GM23338 (cell line): Measurements from ENCODE around the gene PRKAA2. TPM values are rescaled to one million over a fixed set of nuclear protein-coding genes. Genes with fewer than 3 reads are reported as not detected.

Experiments used
- ATAC-seq: fragments of 200-7000 bp; cut with Tn5 transposase; 3 replicates; pipeline ENCODE4 v1.9.1; 2020
- DNase-seq: peaks from one replicate; pipeline ENCODE4 v3.0.0-alpha.2; 2015; ENCODE audit warnings: low spot score
- H2AFZ ChIP-seq: fragments of 200-600 bp; sonication (generic); 2 replicates; pipeline ENCODE4 v1.8.0; 2016; ENCODE audit warnings: antibody characterized with exemption, mild to moderate bottlenecking, moderate library complexity
- H3F3A ChIP-seq: fragments of 200-600 bp; sonication (generic); replicated peaks from 2 replicates; pipeline ENCODE4 v1.8.0; 2017; ENCODE audit warnings: antibody characterized with exemption, mixed run types, low read depth
- H3K27ac ChIP-seq: fragments of 200-600 bp; sonication (generic); 2 replicates; pipeline ENCODE4 v1.6.1; 2016; ENCODE audit warnings: low read depth
- H3K27me3 ChIP-seq: fragments of 200-600 bp; sonication (generic); 2 replicates; pipeline ENCODE4 v1.8.0; 2016; ENCODE audit warnings: mild to moderate bottlenecking, mixed run types, moderate library complexity; ENCODE audit not compliant: insufficient read depth
- H3K36me3 ChIP-seq: fragments of 200-600 bp; sonication (generic); 2 replicates; pipeline ENCODE4 v1.8.0; 2016; ENCODE audit warnings: mild to moderate bottlenecking; ENCODE audit not compliant: insufficient read depth
- H3K4me1 ChIP-seq: fragments of 200-600 bp; sonication (generic); 2 replicates; pipeline ENCODE4 v1.8.0; 2016; ENCODE audit warnings: mild to moderate bottlenecking, moderate library complexity; ENCODE audit not compliant: insufficient read depth
- H3K4me2 ChIP-seq: fragments of 200-600 bp; sonication (generic); 2 replicates; pipeline ENCODE4 v1.7.1; 2017; ENCODE audit warnings: mixed run types
- H3K4me3 ChIP-seq: fragments of 200-600 bp; sonication (generic); 2 replicates; pipeline ENCODE4 v1.6.1; 2016; ENCODE audit warnings: mixed run types
- H3K79me2 ChIP-seq: fragments of 200-600 bp; sonication (generic); replicated peaks from 2 replicates; pipeline ENCODE4 v1.8.0; 2017; ENCODE audit warnings: mild to moderate bottlenecking; ENCODE audit not compliant: insufficient read depth
- H3K9me2 ChIP-seq: fragments of 200-600 bp; sonication (generic); 2 replicates; pipeline ENCODE4 v1.8.0; 2017; ENCODE audit not compliant: insufficient read depth
- H4K20me1 ChIP-seq: fragments of 200-600 bp; sonication (generic); replicated peaks from 2 replicates; pipeline ENCODE4 v1.8.0; 2017; ENCODE audit warnings: mild to moderate bottlenecking; ENCODE audit not compliant: insufficient read depth
- H3K27ac Mint-ChIP-seq: 2 replicates; pipeline ENCODE4 v1.8.0; 2020; ENCODE audit warnings: inconsistent platforms, mild to moderate bottlenecking, moderate library complexity, mixed read lengths
- H3K27me3 Mint-ChIP-seq: 3 replicates; pipeline ENCODE4 v1.8.0; 2022; ENCODE audit warnings: low read depth, mild to moderate bottlenecking, moderate library complexity, mixed read lengths, inconsistent platforms; ENCODE audit not compliant: insufficient read depth, poor library complexity
- H3K36me3 Mint-ChIP-seq: 3 replicates; pipeline ENCODE4 v1.8.0; 2021; ENCODE audit warnings: low read depth, mild to moderate bottlenecking, inconsistent platforms, moderate library complexity, mixed read lengths
- H3K4me1 Mint-ChIP-seq: 3 replicates; pipeline ENCODE4 v1.8.0; 2020; ENCODE audit warnings: mild to moderate bottlenecking, inconsistent platforms, mixed read lengths
- H3K4me3 Mint-ChIP-seq: 3 replicates; pipeline ENCODE4 v1.8.0; 2021; ENCODE audit warnings: moderate library complexity, mild to moderate bottlenecking, inconsistent platforms, mixed read lengths
- H3K9me3 Mint-ChIP-seq: 3 replicates; pipeline ENCODE4 v1.8.0; 2020; ENCODE audit warnings: moderate library complexity, mild to moderate bottlenecking, inconsistent platforms, mixed read lengths
- CREB1 ChIP-seq: fragments of 250-450 bp; sonication (Bioruptor Pico); IDR thresholded peaks from 2 replicates; pipeline ENCODE4 v1.5.0; 2020; ENCODE audit warnings: low read depth, mild to moderate bottlenecking, moderate library complexity
- CTCF ChIP-seq, 2 experiments: fragments of 200-600 bp in 1 of 2; sonication (generic) in 1 of 2; conservative IDR thresholded peaks; 2 replicates each; pipeline versions ENCODE4 v1.5.1 to v1.6.1; 2016 to 2017; ENCODE audit warnings: antibody characterized with exemption in 2 of 2, low read depth in 2 of 2, mild to moderate bottlenecking in 2 of 2, moderate library complexity in 1 of 2
- ETS1 ChIP-seq: IDR thresholded peaks from 2 replicates; pipeline ENCODE4 v1.6.1; 2016; ENCODE audit warnings: antibody characterized with exemption
- EZH2 ChIP-seq: fragments of 200-600 bp; sonication (generic); IDR thresholded peaks from one replicate; pipeline ENCODE4 v1.8.0; 2017; ENCODE audit warnings: antibody characterized with exemption, mild to moderate bottlenecking, low read depth; ENCODE audit not compliant: unreplicated experiment
- EZH2phosphoT487 ChIP-seq: fragments of 200-600 bp; sonication (generic); IDR thresholded peaks from one replicate; pipeline ENCODE4 v1.8.1; 2018; ENCODE audit warnings: antibody characterized with exemption; ENCODE audit not compliant: unreplicated experiment
- JUNB ChIP-seq: IDR thresholded peaks from one replicate; pipeline ENCODE4 v1.6.1; 2016; ENCODE audit warnings: antibody characterized with exemption; ENCODE audit not compliant: unreplicated experiment
- NANOG ChIP-seq: IDR thresholded peaks from 2 replicates; pipeline ENCODE4 v1.6.1; 2016; ENCODE audit warnings: antibody characterized with exemption, borderline replicate concordance
- POLR2AphosphoS5 ChIP-seq: IDR thresholded peaks from 2 replicates; pipeline ENCODE4 v1.6.1; 2016; ENCODE audit warnings: antibody characterized with exemption, low read depth
- REST ChIP-seq: IDR thresholded peaks from one replicate; pipeline ENCODE4 v1.6.1; 2018; ENCODE audit warnings: antibody characterized with exemption; ENCODE audit not compliant: unreplicated experiment
- STAT1 ChIP-seq: IDR thresholded peaks from one replicate; pipeline ENCODE4 v1.6.1; 2016; ENCODE audit warnings: antibody characterized with exemption; ENCODE audit not compliant: unreplicated experiment
- ZNF114 ChIP-seq: fragments of 250-450 bp; sonication (Bioruptor Pico); IDR thresholded peaks from 2 replicates; pipeline ENCODE4 v1.5.0; 2020; ENCODE audit warnings: mild to moderate bottlenecking, moderate library complexity
- ZNF331 ChIP-seq: fragments of 250-450 bp; sonication (Bioruptor Pico); IDR thresholded peaks from 2 replicates; pipeline ENCODE4 v1.5.0; 2020; ENCODE audit warnings: low read depth, mild to moderate bottlenecking, moderate library complexity
- ZNF462 ChIP-seq: fragments of 250-450 bp; sonication (Bioruptor Pico); IDR thresholded peaks from 2 replicates; pipeline ENCODE4 v1.5.0; 2020; ENCODE audit warnings: mild to moderate bottlenecking, moderate library complexity
- polyA plus RNA-seq: library from polyadenylated mRNA; unstranded; fragments of >200 nt; fragmentation: Nextera tagmentation; extraction: Ambion mirVana; gene quantifications from 2 replicates; pipeline ENCODE4 v1.2.1, GENCODE V29; 2016
- total RNA-seq: library from RNA; depleted of rRNA; stranded (reverse); fragments of >200 nt; shearing (Covaris generic); gene quantifications from 2 replicates; pipeline ENCODE4 v1.2.3, GENCODE V29; 2014

The PRKAA2 gene
- total and polyA plus RNA-seq, 2 experiments from 2014 or later = 3.0 to 8.7 TPM

- Mint-ChIP-seq H3K36me3 (peaks cover 22% of the 10 kb centered on the region), H3K27me3 (peaks cover 4% of the 10 kb centered on the region), H3K27ac (no peak overlapping the region), H3K9me3 (peaks cover 15% of the 10 kb centered on the region; the same call in 2 of the 3 replicates), H3K4me1 (no peaks in the 10 kb centered on the region; the same call in 1 of the 3 replicates), H3K4me3 (no peak overlapping the region)
- no peaks in the 10 kb centered on the region for H4K20me1 ChIP-seq
- TF ChIP-seq JUNB (no peak), POLR2AphosphoS5 (no peak), EZH2 (no peak), ZNF331 (CRISPR knock-in tag) (no peak), CTCF (conservative IDR thresholded peaks at IDR 0.05; ENCODE audit: low read depth in 2 of 2) (no peak), CREB1 (CRISPR knock-in tag) (no peak), NANOG (no peak), ZNF462 (CRISPR knock-in tag) (no peak), REST (no peak), STAT1 (no peak), ETS1 (no peak), ZNF114 (no peak), EZH2phosphoT487 (no peak)
- peaks cover 5% of the 10 kb centered on the region for H3K9me2 ChIP-seq
- no peak overlapping the region for H2AFZ ChIP-seq
- H3K4me1 ChIP-seq = no peaks in the 10 kb centered on the region
- no peaks in the 10 kb centered on the region for H3F3A ChIP-seq
- H3K4me3 ChIP-seq = no peak overlapping the region
- 0 out of 2 replicates have a peak, but pooled peaks cover 5% of the 10 kb centered on the region for H3K36me3 ChIP-seq
- no peaks in the 10 kb centered on the region for H3K27me3 ChIP-seq
- no peak for DNase-seq
- H3K79me2 ChIP-seq = 0 out of 2 replicates have a peak, but pooled peaks cover 5% of the 10 kb centered on the region
- no peak overlapping the region for H3K27ac ChIP-seq
- ATAC-seq = no peak
- H3K4me2 ChIP-seq = no peak overlapping the region
These were observed 15.2 kb downstream of the PRKAA2 start for GRCh38 chr1:56660293-56660692.
